H1 (cell line): Measurements from ENCODE around the gene LYL1.

Source experiments
- ATF3 ChIP-seq: IDR thresholded peaks from 2 replicates; pipeline ENCODE4 v1.6.1; 2011; ENCODE audit warnings: low read depth, mild to moderate bottlenecking, low read length; ENCODE audit not compliant: insufficient read depth
- CTCF ChIP-seq, 3 experiments: IDR thresholded peaks; 1 replicate in 2 of 3; 2 replicates in 1 of 3; pipeline versions ENCODE4 v1.5.1 to v1.6.1; 2011; ENCODE audit warnings: low read length in 3 of 3, mild to moderate bottlenecking in 3 of 3, inconsistent platforms in 2 of 3, low read depth in 1 of 3, moderate library complexity in 1 of 3; ENCODE audit not compliant: insufficient read depth in 1 of 3; ENCODE audit errors: control extremely low read depth in 1 of 3
- HDAC2 ChIP-seq, 2 experiments: fragments of 300-600 bp in 1 of 2; sonication (generic) in 1 of 2; IDR thresholded peaks; 2 replicates each; pipeline ENCODE4 v1.6.1; 2011 to 2012; ENCODE audit warnings: low read depth in 2 of 2, low read length in 2 of 2, mild to moderate bottlenecking in 2 of 2, moderate library complexity in 2 of 2, borderline replicate concordance in 1 of 2, inconsistent platforms in 1 of 2
- POLR2A ChIP-seq, 2 experiments: IDR thresholded peaks; 1 replicate in 1 of 2; 2 replicates in 1 of 2; pipeline ENCODE4 v1.6.1; 2011; ENCODE audit warnings: low read depth in 2 of 2, low read length in 2 of 2, mild to moderate bottlenecking in 2 of 2; ENCODE audit errors: control extremely low read depth in 1 of 2
- TAF1 ChIP-seq: IDR thresholded peaks from 2 replicates; pipeline ENCODE4 v1.6.1; 2011; ENCODE audit warnings: mild to moderate bottlenecking, low read depth, low read length
- TCF12 ChIP-seq: IDR thresholded peaks from 2 replicates; pipeline ENCODE4 v1.6.1; 2011; ENCODE audit warnings: low read depth, mild to moderate bottlenecking, low read length

- no peak for TF ChIP-seq HDAC2 (IDR thresholded peaks at IDR 0.05; ENCODE audit: borderline replicate concordance in 1 of 2, low read depth in 2 of 2, low read length in 2 of 2)
- no peak for TF ChIP-seq TCF12
- no peak for TF ChIP-seq POLR2A (IDR thresholded peaks at IDR 0.05; ENCODE audit: control extremely low read depth in 1 of 2, low read depth in 2 of 2, low read length in 2 of 2)
- TF ChIP-seq ATF3: no peak
- TF ChIP-seq CTCF (IDR thresholded peaks at IDR 0.05; ENCODE audit: control extremely low read depth in 1 of 3, insufficient read depth in 1 of 3, low read depth in 1 of 3, low read length in 3 of 3): no peak
- no peak for TF ChIP-seq TAF1
Observed at GRCh38 chr19:13090511-13091231, 12.0 kb downstream of the LYL1 start.
